Activated naive CD4-positive, alpha-beta T cell treated with anti-CD3 and anti-CD28 coated beads, Interleukin-2, amount 50 U/mL, for 24 hours (primary cell): Measurements from ENCODE around the gene METTL14.

Experiments
- H3K27ac Mint-ChIP-seq: one replicate; pipeline ENCODE4 v1.8.0; 2021; ENCODE audit warnings: mild to moderate bottlenecking, mixed read lengths
- H3K27me3 Mint-ChIP-seq: one replicate; pipeline ENCODE4 v1.8.0; 2021; ENCODE audit warnings: mixed read lengths
- H3K36me3 Mint-ChIP-seq: one replicate; pipeline ENCODE4 v1.8.0; 2021; ENCODE audit warnings: mixed read lengths
- H3K4me1 Mint-ChIP-seq: one replicate; pipeline ENCODE4 v1.8.0; 2021; ENCODE audit warnings: mixed read lengths
- H3K4me3 Mint-ChIP-seq: one replicate; pipeline ENCODE4 v1.8.0; 2021; ENCODE audit warnings: mild to moderate bottlenecking, mixed read lengths
- H3K9me3 Mint-ChIP-seq: one replicate; pipeline ENCODE4 v1.8.0; 2021; ENCODE audit warnings: mixed read lengths

The METTL14 gene

GRCh38 chr4:118723369-118723768, 38.2 kb downstream of the METTL14 start:
- H3K27ac Mint-ChIP-seq, result no peak overlapping the region
- no peaks in the 10 kb centered on the region for H3K9me3 Mint-ChIP-seq
- H3K27me3 Mint-ChIP-seq, result no peaks in the 10 kb centered on the region
- no peak overlapping the region for H3K4me3 Mint-ChIP-seq
- H3K36me3 Mint-ChIP-seq, result peaks cover 16% of the 10 kb centered on the region
- H3K4me1 Mint-ChIP-seq, result no peaks in the 10 kb centered on the region

DNA sequence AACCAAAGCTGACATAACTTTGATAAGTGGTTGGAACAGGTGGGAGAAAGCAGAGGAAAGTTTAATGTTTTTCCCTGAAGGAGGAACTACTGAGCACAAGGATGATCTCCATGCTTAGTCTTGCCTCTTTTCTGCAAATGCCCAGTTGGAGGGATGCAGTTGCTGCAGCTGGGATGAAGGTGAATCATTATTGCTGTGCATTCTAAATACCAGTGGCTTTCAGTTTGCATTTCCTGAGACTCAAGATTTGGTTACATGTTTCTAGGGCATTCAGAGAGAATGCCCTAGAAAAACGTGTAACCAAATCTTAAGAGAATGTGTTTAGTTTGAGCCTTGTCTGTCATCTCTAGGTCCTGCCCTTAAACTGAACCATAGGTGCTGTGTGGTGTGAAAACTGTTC, 42.2 kb downstream of the METTL14 start:
- H3K4me3 Mint-ChIP-seq, result no peak overlapping the region
- no peaks in the 10 kb centered on the region for H3K9me3 Mint-ChIP-seq
- H3K4me1 Mint-ChIP-seq, result peaks cover 21% of the 10 kb centered on the region
- no peaks in the 10 kb centered on the region for H3K27me3 Mint-ChIP-seq
- H3K27ac Mint-ChIP-seq, result no peak overlapping the region
- H3K36me3 Mint-ChIP-seq, result peaks cover 17% of the 10 kb centered on the region

DNA sequence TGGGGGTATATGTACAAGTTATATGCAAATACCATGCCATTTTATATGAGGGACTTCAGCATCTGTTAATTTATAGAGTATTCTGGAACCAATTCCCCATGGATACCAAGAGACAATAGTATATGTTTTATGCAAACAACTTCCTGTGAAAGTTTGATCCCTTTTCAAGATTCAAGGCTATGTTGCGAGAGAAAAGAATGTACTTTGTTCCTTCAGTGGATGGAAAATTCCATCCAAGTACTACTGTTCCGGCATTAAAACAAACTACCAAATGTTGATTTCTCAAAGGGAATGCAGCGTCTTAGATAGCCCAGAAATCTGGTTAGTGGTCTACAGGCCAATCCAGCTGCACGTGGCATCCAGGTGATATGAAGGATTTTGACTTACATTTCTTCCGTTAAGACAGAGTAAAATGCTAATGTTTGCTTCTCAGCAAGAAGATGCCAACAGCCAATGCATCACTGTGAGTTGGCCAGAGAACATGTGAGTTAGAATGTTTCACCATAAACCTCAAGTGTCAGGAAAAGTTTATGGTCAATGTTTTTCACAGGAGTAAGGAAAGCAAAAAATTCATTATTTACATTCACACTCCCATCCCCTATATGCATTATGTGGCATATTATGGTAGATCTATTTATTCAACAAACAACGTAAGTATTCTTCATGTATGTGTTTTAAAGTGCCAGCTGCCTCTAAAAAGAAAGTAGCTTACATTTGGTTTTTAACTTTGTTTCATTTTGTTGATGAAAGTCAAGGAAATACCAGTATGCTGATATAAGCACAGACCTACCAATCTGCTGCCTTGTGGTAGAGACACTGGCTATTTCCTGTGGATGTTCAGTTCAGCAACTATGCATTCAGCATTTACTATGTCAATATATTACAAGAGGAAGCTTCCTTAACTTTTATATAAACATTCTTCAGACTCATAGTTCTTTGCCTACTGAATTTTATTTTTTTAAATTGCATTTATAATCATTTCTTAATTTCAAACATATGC, 44.4 kb downstream of the METTL14 start:
- H3K9me3 Mint-ChIP-seq, result no peaks in the 10 kb centered on the region
- H3K36me3 Mint-ChIP-seq, result peaks cover 18% of the 10 kb centered on the region
- no peak overlapping the region for H3K27ac Mint-ChIP-seq
- no peak overlapping the region for H3K4me3 Mint-ChIP-seq
- peaks cover 21% of the 10 kb centered on the region for H3K4me1 Mint-ChIP-seq
- no peaks in the 10 kb centered on the region for H3K27me3 Mint-ChIP-seq

- Mint-ChIP-seq H3K4me3 (no peak overlapping the region), H3K4me1 (peaks cover 21% of the 10 kb centered on the region), H3K27me3 (no peaks in the 10 kb centered on the region), H3K27ac (no peak overlapping the region), H3K9me3 (no peaks in the 10 kb centered on the region), H3K36me3 (peaks cover 18% of the 10 kb centered on the region)
Measured at GRCh38 chr4:118730683-118731082, 45.5 kb downstream of the METTL14 start.

GRCh38 chr4:118732591-118733330, 47.6 kb downstream of the METTL14 start:
- Mint-ChIP-seq H3K27me3 (no peaks in the 10 kb centered on the region), H3K4me1 (peaks cover 21% of the 10 kb centered on the region), H3K27ac (no peak overlapping the region), H3K36me3 (peaks cover 12% of the 10 kb centered on the region), H3K9me3 (no peaks in the 10 kb centered on the region), H3K4me3 (no peak overlapping the region)

DNA sequence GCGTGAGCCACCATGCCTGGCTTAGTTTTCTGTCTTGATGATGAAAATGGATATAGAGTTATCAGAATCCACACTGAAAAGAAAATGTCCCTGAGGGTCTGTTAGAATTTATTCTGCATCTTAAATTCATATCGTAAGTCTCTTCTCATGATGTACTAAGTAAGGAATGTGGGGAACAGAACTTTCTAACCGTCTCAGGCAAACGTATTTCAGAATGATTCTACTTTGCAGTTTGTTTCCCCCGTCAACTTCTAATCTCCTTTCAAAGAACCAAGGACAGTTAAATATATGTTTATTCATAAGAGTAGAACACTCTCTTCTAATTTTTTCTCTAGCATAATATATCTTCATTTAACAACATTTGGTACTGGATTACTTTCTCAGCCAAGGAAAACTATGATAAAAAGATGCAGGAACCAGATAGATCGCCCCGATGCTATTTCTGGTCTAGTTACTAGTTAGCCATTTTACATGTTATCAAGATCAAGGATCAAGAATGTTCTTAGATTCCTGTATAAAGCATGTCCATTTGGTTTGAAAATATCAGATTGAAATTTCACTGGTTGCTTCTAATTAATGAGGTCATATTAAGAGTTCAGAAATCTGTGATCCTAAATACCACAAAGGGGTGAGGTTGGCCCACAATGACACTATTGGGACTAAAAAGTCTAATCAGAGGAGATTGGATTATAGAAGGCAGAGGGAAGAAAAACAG, 49.5 kb downstream of the METTL14 start:
- H3K4me3 Mint-ChIP-seq, result no peak overlapping the region
- H3K27me3 Mint-ChIP-seq, result no peaks in the 10 kb centered on the region
- no peak overlapping the region for H3K27ac Mint-ChIP-seq
- H3K9me3 Mint-ChIP-seq, result no peaks in the 10 kb centered on the region
- peaks cover 18% of the 10 kb centered on the region for H3K36me3 Mint-ChIP-seq
- peaks cover 16% of the 10 kb centered on the region for H3K4me1 Mint-ChIP-seq

GRCh38 chr4:118736900-118737299, 51.7 kb downstream of the METTL14 start:
- Mint-ChIP-seq H3K36me3 (peaks cover 14% of the 10 kb centered on the region), H3K9me3 (no peaks in the 10 kb centered on the region), H3K4me3 (no peak overlapping the region), H3K4me1 (no peaks in the 10 kb centered on the region), H3K27me3 (no peaks in the 10 kb centered on the region), H3K27ac (no peak overlapping the region)

- H3K27me3 Mint-ChIP-seq, result no peaks in the 10 kb centered on the region
- H3K4me3 Mint-ChIP-seq, result no peak overlapping the region
- H3K9me3 Mint-ChIP-seq, result no peaks in the 10 kb centered on the region
- no peaks in the 10 kb centered on the region for H3K4me1 Mint-ChIP-seq
- no peak overlapping the region for H3K27ac Mint-ChIP-seq
- peaks cover 13% of the 10 kb centered on the region for H3K36me3 Mint-ChIP-seq
Measured at GRCh38 chr4:118738090-118738489, 52.9 kb downstream of the METTL14 start.

DNA sequence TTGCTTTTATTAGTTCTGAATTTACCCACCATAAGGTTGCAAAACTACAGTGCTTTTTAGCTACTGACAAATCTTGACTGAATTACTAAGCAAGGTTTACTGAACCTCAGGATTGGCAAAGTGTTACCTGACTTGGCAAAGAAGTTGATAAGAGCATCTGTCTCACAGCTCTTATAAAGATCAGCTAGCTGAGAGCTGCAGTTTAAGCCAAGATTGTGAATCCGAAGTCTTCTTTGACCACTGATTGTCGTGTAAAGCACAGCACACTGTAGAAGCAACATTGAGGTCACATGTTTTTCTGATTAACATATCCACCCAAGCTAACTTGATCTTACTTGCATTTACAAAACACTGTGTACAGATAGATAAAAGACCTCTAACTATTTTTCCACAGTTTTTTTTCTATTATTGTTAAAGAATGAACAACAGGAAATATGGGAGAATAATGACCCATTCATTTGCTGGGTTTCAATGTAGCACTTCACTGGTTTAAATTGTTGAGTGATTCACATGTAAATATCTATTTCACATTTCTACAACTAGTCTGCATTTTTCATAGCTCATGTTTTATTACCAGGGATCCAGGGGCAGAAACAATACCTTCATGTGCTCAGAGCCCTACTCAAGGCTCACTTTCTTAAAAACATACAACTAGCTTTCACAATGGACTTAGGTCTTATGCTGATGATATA, 54.0 kb downstream of the METTL14 start:
- no peak overlapping the region for H3K4me3 Mint-ChIP-seq
- H3K9me3 Mint-ChIP-seq, result no peaks in the 10 kb centered on the region
- H3K27me3 Mint-ChIP-seq, result no peaks in the 10 kb centered on the region
- H3K36me3 Mint-ChIP-seq, result peaks cover 18% of the 10 kb centered on the region
- H3K27ac Mint-ChIP-seq, result no peak overlapping the region
- H3K4me1 Mint-ChIP-seq, result no peaks in the 10 kb centered on the region

- no peaks in the 10 kb centered on the region for H3K27me3 Mint-ChIP-seq
- H3K27ac Mint-ChIP-seq, result no peak overlapping the region
- H3K4me3 Mint-ChIP-seq, result no peak overlapping the region
- H3K36me3 Mint-ChIP-seq, result peaks cover 16% of the 10 kb centered on the region
- no peaks in the 10 kb centered on the region for H3K9me3 Mint-ChIP-seq
- H3K4me1 Mint-ChIP-seq, result no peaks in the 10 kb centered on the region
Measured at GRCh38 chr4:118740869-118741268, 55.7 kb downstream of the METTL14 start.

DNA sequence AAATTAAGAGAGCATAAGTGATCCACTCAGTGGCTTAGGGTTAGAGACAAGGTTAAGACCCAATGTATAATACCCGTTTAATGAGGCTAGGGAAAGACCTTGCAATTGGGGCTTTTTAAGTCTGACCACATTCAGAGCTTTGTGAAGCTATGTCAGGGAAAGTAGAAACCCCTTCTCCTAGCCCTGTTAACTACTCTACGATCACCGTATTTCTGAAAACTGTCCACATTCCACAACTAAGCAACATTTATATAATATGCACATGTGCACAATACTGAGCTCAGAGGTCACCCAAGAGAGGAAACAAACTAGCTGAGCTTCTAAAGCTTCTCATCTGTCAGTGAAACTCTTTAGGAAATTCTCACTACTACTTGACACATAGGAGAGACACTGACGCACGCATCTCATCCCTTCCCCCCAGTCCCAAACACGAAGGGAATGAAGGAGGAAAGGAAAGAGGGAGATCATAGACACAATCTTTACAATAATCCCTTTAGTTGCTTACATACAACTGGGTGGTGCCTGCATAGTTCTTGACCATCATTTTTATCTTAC, 56.2 kb downstream of the METTL14 start:
- Mint-ChIP-seq H3K36me3 (peaks cover 16% of the 10 kb centered on the region), H3K9me3 (no peaks in the 10 kb centered on the region), H3K4me3 (no peak overlapping the region), H3K27me3 (no peaks in the 10 kb centered on the region), H3K27ac (no peak overlapping the region), H3K4me1 (no peaks in the 10 kb centered on the region)

GRCh38 chr4:118742050-118742449, 56.9 kb downstream of the METTL14 start:
- no peak overlapping the region for H3K27ac Mint-ChIP-seq
- H3K9me3 Mint-ChIP-seq, result no peaks in the 10 kb centered on the region
- H3K4me3 Mint-ChIP-seq, result no peak overlapping the region
- H3K36me3 Mint-ChIP-seq, result peaks cover 16% of the 10 kb centered on the region
- no peaks in the 10 kb centered on the region for H3K4me1 Mint-ChIP-seq
- H3K27me3 Mint-ChIP-seq, result no peaks in the 10 kb centered on the region

DNA sequence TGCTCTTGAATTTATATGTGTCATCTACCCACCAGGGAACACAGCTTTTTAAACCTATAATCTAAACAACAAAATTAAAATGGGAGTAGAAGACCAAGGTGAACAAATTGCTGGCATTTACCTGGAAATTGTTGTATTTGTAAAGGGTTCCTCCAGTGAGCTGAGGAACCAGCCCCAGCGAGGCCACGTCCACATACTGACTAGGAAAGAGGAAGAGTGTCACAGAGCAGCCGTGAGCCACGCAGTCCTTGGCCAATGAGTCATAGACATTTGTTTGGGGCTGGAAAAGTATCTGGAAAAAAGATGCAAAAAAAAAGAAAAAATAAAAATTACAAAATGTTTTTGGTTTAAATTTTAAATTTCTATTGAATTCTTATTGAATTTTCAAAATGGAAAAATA, 58.7 kb downstream of the METTL14 start:
- no peaks in the 10 kb centered on the region for H3K4me1 Mint-ChIP-seq
- H3K9me3 Mint-ChIP-seq, result no peaks in the 10 kb centered on the region
- H3K4me3 Mint-ChIP-seq, result no peak overlapping the region
- no peak overlapping the region for H3K27ac Mint-ChIP-seq
- H3K36me3 Mint-ChIP-seq, result peaks cover 11% of the 10 kb centered on the region
- H3K27me3 Mint-ChIP-seq, result no peaks in the 10 kb centered on the region

- H3K9me3 Mint-ChIP-seq, result no peaks in the 10 kb centered on the region
- H3K27ac Mint-ChIP-seq, result no peak overlapping the region
- no peaks in the 10 kb centered on the region for H3K4me1 Mint-ChIP-seq
- H3K36me3 Mint-ChIP-seq, result peaks cover 10% of the 10 kb centered on the region
- no peak overlapping the region for H3K4me3 Mint-ChIP-seq
- no peaks in the 10 kb centered on the region for H3K27me3 Mint-ChIP-seq
Measured at GRCh38 chr4:118745357-118745756, 60.2 kb downstream of the METTL14 start.
